Duodenal mucosa (tissue), 2 donors: ENCODE results near the gene MAP2K2.

Experiments used
- H3K27ac ChIP-seq: one replicate; pipeline ENCODE4 v1.7.0; 2013; ENCODE audit warnings: low read depth, low read length
- H3K27me3 ChIP-seq, 2 donors: one replicate each; pipeline ENCODE4 v1.7.0; 2013; ENCODE audit warnings: low read length in 2 of 2, control low read depth in 1 of 2; ENCODE audit not compliant: insufficient read depth in 2 of 2, control insufficient read depth in 1 of 2
- H3K36me3 ChIP-seq, 2 donors: one replicate each; pipeline ENCODE4 v1.7.0; 2013; ENCODE audit warnings: low read length in 2 of 2, control low read depth in 1 of 2; ENCODE audit not compliant: insufficient read depth in 2 of 2, control insufficient read depth in 1 of 2
- H3K4me1 ChIP-seq, 2 donors: one replicate each; pipeline ENCODE4 v1.7.0; 2013; ENCODE audit warnings: low read length in 2 of 2, control low read depth in 1 of 2; ENCODE audit not compliant: insufficient read depth in 2 of 2, control insufficient read depth in 1 of 2
- H3K4me3 ChIP-seq, 2 donors: one replicate each; pipeline ENCODE4 v1.7.0; 2013; ENCODE audit warnings: low read length in 2 of 2, low read depth in 1 of 2
- H3K9ac ChIP-seq, 2 donors: one replicate each; pipeline ENCODE4 v1.7.0; 2013; ENCODE audit warnings: low read length in 2 of 2, low read depth in 1 of 2
- H3K9me3 ChIP-seq, 2 donors: one replicate each; pipeline ENCODE4 v1.7.0; 2013; ENCODE audit warnings: low read length in 2 of 2, control low read depth in 1 of 2; ENCODE audit not compliant: control insufficient read depth in 1 of 2

The MAP2K2 gene

GRCh38 chr19:4090356-4091220, 33.3 kb downstream of the MAP2K2 start:
- Histone ChIP-seq H3K36me3 (peaks cover 0 to 35% of the 10 kb centered on the region in 2 donors), H3K27ac (no peak overlapping the region), H3K4me3 (no peak overlapping the region), H3K4me1 (peaks cover 14 to 30% of the 10 kb centered on the region in 2 donors), H3K27me3 (no peaks in the 10 kb centered on the region), H3K9me3 (no peaks in the 10 kb centered on the region), H3K9ac (no peak overlapping the region)

GRCh38 chr19:4089946-4090345, 34.0 kb downstream of the MAP2K2 start:
- peaks cover 0 to 33% of the 10 kb centered on the region in 2 donors for H3K36me3 ChIP-seq

DNA sequence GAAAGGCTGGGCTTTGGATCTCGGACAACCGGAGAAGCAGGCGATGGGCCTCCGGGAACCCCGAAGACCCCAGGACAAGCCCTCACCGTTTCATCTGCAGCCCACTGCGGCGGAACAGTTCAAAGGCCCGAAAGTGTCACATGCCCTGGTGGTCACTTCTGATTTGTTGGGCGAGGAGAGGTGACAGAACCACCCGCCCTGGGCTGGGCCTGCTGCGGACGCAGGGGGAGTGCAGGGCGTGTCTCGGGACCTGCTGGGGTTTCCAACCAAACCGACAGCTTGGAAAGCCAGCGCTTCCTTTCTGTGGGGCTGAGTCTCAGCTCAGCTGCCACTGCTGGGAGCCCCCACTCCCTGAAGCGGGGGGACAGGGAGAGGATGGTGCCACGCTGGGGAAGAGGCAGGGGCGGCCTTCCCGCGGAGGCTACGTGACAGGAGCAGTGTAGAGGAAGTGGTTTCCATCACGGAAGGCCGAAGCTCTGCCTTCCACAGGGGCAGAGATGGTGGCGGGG, 34.5 kb downstream of the MAP2K2 start:
- Histone ChIP-seq H3K9ac (peak overlapping the region; percentile 25 to 39), H3K4me1 (peaks cover 9 to 25% of the 10 kb centered on the region in 2 donors), H3K36me3 (peaks cover 0 to 31% of the 10 kb centered on the region in 2 donors), H3K27ac (peak overlapping the region; percentile 44), H3K9me3 (no peaks in the 10 kb centered on the region), H3K4me3 (no peak overlapping the region), H3K27me3 (no peaks in the 10 kb centered on the region)

More at GRCh38 chr19:4089946-4090345, 34.0 kb downstream of the MAP2K2 start:
- Histone ChIP-seq H3K27me3 (no peaks in the 10 kb centered on the region), H3K4me1 (peaks cover 8 to 24% of the 10 kb centered on the region in 2 donors), H3K4me3 (no peak overlapping the region), H3K9me3 (no peaks in the 10 kb centered on the region), H3K27ac (peak overlapping the region; percentile 34), H3K9ac (peak overlapping the region in 1 of 2 donors; percentile 25)

GRCh38 chr19:4088975-4089374, 34.9 kb downstream of the MAP2K2 start:
- Histone ChIP-seq H3K4me3 (no peak overlapping the region), H3K9me3 (no peaks in the 10 kb centered on the region), H3K9ac (peak overlapping the region in 1 of 2 donors; percentile 39), H3K27me3 (no peaks in the 10 kb centered on the region), H3K36me3 (peaks cover 0 to 26% of the 10 kb centered on the region in 2 donors), H3K27ac (peak overlapping the region; percentile 44), H3K4me1 (peaks cover 14 to 29% of the 10 kb centered on the region in 2 donors)

DNA sequence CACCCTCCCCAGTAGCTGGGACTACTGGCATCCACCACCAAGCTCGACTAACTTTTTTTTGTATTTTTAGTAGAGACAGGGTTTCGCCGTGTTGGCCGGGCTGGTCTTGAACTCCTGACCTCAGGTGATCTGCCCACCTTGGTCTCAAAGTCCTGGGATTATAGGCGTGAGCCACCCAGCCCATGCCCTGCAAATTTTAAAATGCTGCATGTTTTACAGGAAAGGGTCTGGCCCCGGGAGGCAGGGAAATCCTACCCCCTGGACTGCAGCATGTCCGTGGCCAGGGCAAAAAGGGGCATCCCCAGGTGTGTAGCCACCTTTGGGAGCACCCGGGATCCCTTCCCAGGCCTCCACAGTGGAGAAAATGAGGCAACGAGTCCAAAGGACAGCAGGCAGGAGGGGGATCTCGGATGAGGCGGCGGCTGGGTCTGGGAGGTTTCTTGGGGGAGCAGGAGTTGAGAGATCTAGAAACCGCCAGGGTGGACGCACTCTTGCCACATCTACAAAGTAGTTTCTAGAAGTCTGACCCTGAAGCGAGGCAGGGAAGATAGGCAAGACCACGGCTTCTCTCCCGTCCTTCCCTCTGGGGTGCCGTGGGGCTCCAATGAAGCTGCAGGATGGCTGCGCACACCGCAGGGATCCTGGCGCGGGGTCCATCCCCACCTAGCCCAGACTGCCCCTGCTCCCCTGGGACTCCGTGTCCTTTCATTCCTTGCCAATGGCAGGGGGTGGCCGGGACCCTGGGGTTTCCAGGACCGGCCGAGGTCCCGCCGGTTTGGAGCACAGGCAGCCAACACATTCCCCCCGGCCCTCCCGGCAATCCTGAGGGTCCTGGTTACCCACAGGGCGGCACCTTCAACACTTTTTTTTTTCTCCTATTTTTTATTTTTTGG, 35.9 kb downstream of the MAP2K2 start:
- no peak overlapping the region for H3K4me3 ChIP-seq
- no peak overlapping the region for H3K9ac ChIP-seq
- H3K4me1 ChIP-seq = peaks cover 16 to 36% of the 10 kb centered on the region in 2 donors
- H3K27me3 ChIP-seq = no peaks in the 10 kb centered on the region
- H3K27ac ChIP-seq = no peak overlapping the region
- H3K36me3 ChIP-seq = peaks cover 0 to 19% of the 10 kb centered on the region in 2 donors
- no peaks in the 10 kb centered on the region for H3K9me3 ChIP-seq

- no peak overlapping the region for H3K27ac ChIP-seq
- H3K4me3 ChIP-seq = no peak overlapping the region
- H3K27me3 ChIP-seq = no peaks in the 10 kb centered on the region
- H3K4me1 ChIP-seq = peaks cover 16 to 36% of the 10 kb centered on the region in 2 donors
- H3K9me3 ChIP-seq = no peaks in the 10 kb centered on the region
- H3K9ac ChIP-seq = peak overlapping the region in 1 of 2 donors; percentile 32
- peaks cover 0 to 14% of the 10 kb centered on the region in 2 donors for H3K36me3 ChIP-seq
Observed at GRCh38 chr19:4086411-4086867, 37.5 kb downstream of the MAP2K2 start.

DNA sequence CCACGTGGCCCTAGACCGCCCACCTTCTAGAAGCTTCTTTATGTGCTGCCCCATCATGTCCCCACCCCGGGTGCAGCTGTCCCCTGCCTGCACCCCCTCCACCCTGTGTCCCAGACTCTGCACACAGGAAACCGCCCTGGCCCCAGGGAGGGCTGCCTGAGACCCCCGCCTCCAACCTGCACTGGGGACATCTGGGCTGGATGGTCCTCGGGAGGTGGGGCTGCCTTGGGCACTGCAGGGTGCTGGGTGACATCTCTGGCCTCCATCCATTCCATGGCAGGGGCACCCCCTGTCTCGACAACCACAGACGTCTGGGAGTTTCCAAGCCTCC, 39.4 kb downstream of the MAP2K2 start:
- H3K9me3 ChIP-seq = no peaks in the 10 kb centered on the region
- H3K36me3 ChIP-seq = no peaks in the 10 kb centered on the region
- peaks cover 16 to 36% of the 10 kb centered on the region in 2 donors for H3K4me1 ChIP-seq
- H3K4me3 ChIP-seq = peak overlapping the region; percentile 29 to 50
- peak overlapping the region in 1 of 2 donors; percentile 43 for H3K9ac ChIP-seq
- peak overlapping the region; percentile 56 for H3K27ac ChIP-seq
- no peaks in the 10 kb centered on the region for H3K27me3 ChIP-seq

GRCh38 chr19:4083677-4084546, 40.0 kb downstream of the MAP2K2 start:
- Histone ChIP-seq H3K4me1 (peaks cover 16 to 36% of the 10 kb centered on the region in 2 donors), H3K4me3 (peak overlapping the region; percentile 29 to 50), H3K36me3 (no peaks in the 10 kb centered on the region), H3K9me3 (no peaks in the 10 kb centered on the region), H3K9ac (peak overlapping the region; percentile 39 to 43), H3K27ac (peak overlapping the region; percentile 42), H3K27me3 (no peaks in the 10 kb centered on the region)

- Histone ChIP-seq H3K9me3 (no peaks in the 10 kb centered on the region), H3K27me3 (no peaks in the 10 kb centered on the region), H3K27ac (no peak overlapping the region), H3K9ac (no peak overlapping the region), H3K4me1 (peaks cover 21 to 36% of the 10 kb centered on the region in 2 donors), H3K36me3 (no peaks in the 10 kb centered on the region), H3K4me3 (no peak overlapping the region)
Observed at GRCh38 chr19:4082172-4082571, 41.8 kb downstream of the MAP2K2 start.
